Mesenchymal stem cell (in vitro differentiated cells and primary cell): Measurements from ENCODE around the gene CAMK2G.

ENCODE experiments used
- DNase-seq: peaks from one replicate; pipeline ENCODE4 v3.0.0-alpha.2; 2013
- H2AFZ ChIP-seq: one replicate; pipeline ENCODE4 v1.6.1; 2013; ENCODE audit warnings: low read depth, mild to moderate bottlenecking, control low read depth, inconsistent platforms, low read length, moderate library complexity
- H2AK5ac ChIP-seq: 2 replicates; pipeline ENCODE4 v1.6.1; 2013; ENCODE audit warnings: low read length, moderate library complexity, mild to moderate bottlenecking, inconsistent platforms; ENCODE audit not compliant: severe bottlenecking
- H2BK120ac ChIP-seq: one replicate; pipeline ENCODE4 v1.6.1; 2013; ENCODE audit warnings: low read depth, mild to moderate bottlenecking, inconsistent platforms, low read length, moderate library complexity
- H2BK12ac ChIP-seq, 2 experiments: one replicate each; pipeline ENCODE4 v1.6.1; 2013; ENCODE audit warnings: inconsistent platforms in 2 of 2, low read length in 2 of 2, mild to moderate bottlenecking in 2 of 2, moderate library complexity in 2 of 2, control low read depth in 1 of 2
- H2BK15ac ChIP-seq: one replicate; pipeline ENCODE4 v1.6.1; 2013; ENCODE audit warnings: mild to moderate bottlenecking, low read depth, inconsistent platforms; ENCODE audit not compliant: poor library complexity, severe bottlenecking
- H2BK5ac ChIP-seq: 2 replicates; pipeline ENCODE4 v1.6.1; 2013; ENCODE audit warnings: low read depth, mild to moderate bottlenecking, low read length, control low read depth, inconsistent platforms; ENCODE audit not compliant: poor library complexity, severe bottlenecking
- H3K14ac ChIP-seq, 2 experiments: one replicate each; pipeline ENCODE4 v1.6.1; 2013; ENCODE audit warnings: inconsistent platforms in 2 of 2, low read length in 2 of 2, control low read depth in 1 of 2, mild to moderate bottlenecking in 1 of 2, moderate library complexity in 1 of 2
- H3K18ac ChIP-seq, 2 experiments: one replicate each; pipeline ENCODE4 v1.6.1; 2013; ENCODE audit warnings: inconsistent platforms in 2 of 2, low read length in 2 of 2, control low read depth in 1 of 2, low read depth in 1 of 2, mild to moderate bottlenecking in 1 of 2
- H3K23ac ChIP-seq, 2 experiments: one replicate each; pipeline ENCODE4 v1.6.1; 2013; ENCODE audit warnings: inconsistent platforms in 2 of 2, low read length in 2 of 2, mild to moderate bottlenecking in 2 of 2, moderate library complexity in 2 of 2, control low read depth in 1 of 2
- H3K27ac ChIP-seq: 2 replicates; pipeline ENCODE4 v1.5.1; 2013; ENCODE audit warnings: mild to moderate bottlenecking, moderate library complexity, low read length, control low read depth, inconsistent platforms; ENCODE audit not compliant: poor library complexity, severe bottlenecking
- H3K27me3 ChIP-seq, 2 experiments: 2 replicates each; pipeline versions ENCODE4 v1.6.1 to v1.7.0; 2013; ENCODE audit warnings: low read length in 2 of 2, mild to moderate bottlenecking in 2 of 2, moderate library complexity in 2 of 2, control low read depth in 1 of 2, inconsistent platforms in 1 of 2; ENCODE audit not compliant: control insufficient read depth in 1 of 2, insufficient read depth in 1 of 2
- H3K36me3 ChIP-seq, 2 experiments: 2 replicates each; pipeline versions ENCODE4 v1.6.1 to v1.7.0; 2013; ENCODE audit warnings: low read length in 2 of 2, control low read depth in 1 of 2, inconsistent platforms in 1 of 2, low read depth in 1 of 2, mild to moderate bottlenecking in 1 of 2; ENCODE audit not compliant: insufficient read depth in 2 of 2, control insufficient read depth in 1 of 2
- H3K4ac ChIP-seq, 2 experiments: one replicate each; pipeline ENCODE4 v1.6.1; 2013; ENCODE audit warnings: inconsistent platforms in 2 of 2, low read length in 2 of 2, mild to moderate bottlenecking in 2 of 2, moderate library complexity in 2 of 2, control low read depth in 1 of 2, low read depth in 1 of 2
- H3K4me1 ChIP-seq: 2 replicates; pipeline ENCODE4 v1.6.1; 2013; ENCODE audit warnings: low read depth, low read length, control low read depth; ENCODE audit not compliant: control insufficient read depth, insufficient read depth
- H3K4me2 ChIP-seq: 2 replicates; pipeline ENCODE4 v1.6.1; 2013; ENCODE audit warnings: low read length, mild to moderate bottlenecking, inconsistent platforms; ENCODE audit not compliant: poor library complexity, severe bottlenecking
- H3K4me3 ChIP-seq, 2 experiments: 2 replicates each; pipeline versions ENCODE4 v1.5.1 to v1.7.0; 2013; ENCODE audit warnings: low read length in 2 of 2, mild to moderate bottlenecking in 2 of 2, control low read depth in 1 of 2, low read depth in 1 of 2; ENCODE audit not compliant: insufficient read depth in 1 of 2
- H3K79me1 ChIP-seq: replicated peaks from 2 replicates; pipeline ENCODE4 v1.6.1; 2013; ENCODE audit warnings: mild to moderate bottlenecking, control low read depth, low read length, inconsistent platforms; ENCODE audit not compliant: poor library complexity, severe bottlenecking
- H3K9ac ChIP-seq: 2 replicates; pipeline ENCODE4 v1.7.0; 2013; ENCODE audit warnings: mild to moderate bottlenecking, low read length, moderate library complexity
- H3K9me3 ChIP-seq: 2 replicates; pipeline ENCODE4 v1.7.0; 2013; ENCODE audit warnings: mild to moderate bottlenecking, low read length; ENCODE audit not compliant: control insufficient read depth
- H4K8ac ChIP-seq: one replicate; pipeline ENCODE4 v1.6.1; 2013; ENCODE audit warnings: inconsistent platforms, mild to moderate bottlenecking, low read length, moderate library complexity
- H4K91ac ChIP-seq: one replicate; pipeline ENCODE4 v1.6.1; 2013; ENCODE audit warnings: mild to moderate bottlenecking, low read length, inconsistent platforms
- WGBS: methylation state at CpG from one replicate; pipeline ENCODE4 v1.1.7; 2013; ENCODE audit warnings: mixed read lengths; 5-methylcytosine and 5-hydroxymethylcytosine counted together

The CAMK2G gene

GRCh38 chr10:73781879-73782748 lies 92.2 kb downstream of the CAMK2G start, which contains the start of gene CHCHD1:
Gene CHCHD1, plus strand, starts transcription at chr10:73782048. Its CDS starts 28 bp downstream, at chr10:73782076.
- under 1% methylated on average over 55 of the region's 57 CpGs for WGBS
- Histone ChIP-seq H3K4ac (peak within 1 kb of the TSS; percentile 77 to 99), H3K4me1 (peaks cover 7% of the 10 kb centered on the region), H3K14ac (peak within 1 kb of the TSS in 1 of 2 experiments; percentile 68), H2BK12ac (no peak within 1 kb of the TSS), H3K9ac (peak within 1 kb of the TSS; percentile 95), H4K8ac (peak within 1 kb of the TSS; percentile 99), H2AK5ac (no peak within 1 kb of the TSS), H3K18ac (peak within 1 kb of the TSS; percentile 93 to 99), H2AFZ (peak within 1 kb of the TSS; percentile 83), H2BK5ac (peak within 1 kb of the TSS; percentile 77), H3K27ac (peak within 1 kb of the TSS; percentile 76), H3K23ac (peak within 1 kb of the TSS in 1 of 2 experiments; percentile 75), H3K27me3 (no peaks in the 10 kb centered on the region), H2BK15ac (peak within 1 kb of the TSS; percentile 83), H4K91ac (peak within 1 kb of the TSS; percentile 91), H3K9me3 (no peaks in the 10 kb centered on the region), H3K79me1 (peaks cover 8% of the 10 kb centered on the region), H2BK120ac (no peak within 1 kb of the TSS), H3K4me2 (peak within 1 kb of the TSS; percentile 94), H3K4me3 (peak within 1 kb of the TSS; percentile 94 to 99), H3K36me3 (peaks cover 16 to 27% of the 10 kb centered on the region in 2 experiments)
- peak; percentile 90 for DNase-seq

GRCh38 chr10:73781548-73781878 lies 92.8 kb downstream of the CAMK2G start:
- H3K9me3 ChIP-seq: no peaks in the 10 kb centered on the region
- H2BK12ac ChIP-seq: no peak overlapping the region
- WGBS: 4% methylated on average over 14 of the region's 14 CpGs
- H3K23ac ChIP-seq: no peak overlapping the region
- H2AK5ac ChIP-seq: no peak overlapping the region
- no peak overlapping the region for H4K8ac ChIP-seq
- peak overlapping the region; percentile 61 for H4K91ac ChIP-seq
- peak overlapping the region; percentile 94 for H3K4me2 ChIP-seq
- H3K79me1 ChIP-seq: peaks cover 8% of the 10 kb centered on the region
- H3K9ac ChIP-seq: peak overlapping the region; percentile 95
- H3K36me3 ChIP-seq: peaks cover 19 to 31% of the 10 kb centered on the region in 2 experiments
- H2AFZ ChIP-seq: peak overlapping the region; percentile 78
- peak overlapping the region in 1 of 2 experiments; percentile 64 for H3K4ac ChIP-seq
- peak overlapping the region; percentile 33 to 86 for H3K18ac ChIP-seq
- peaks cover 6% of the 10 kb centered on the region for H3K4me1 ChIP-seq
- DNase-seq: no peak
- H2BK5ac ChIP-seq: no peak overlapping the region
- H3K27ac ChIP-seq: peak overlapping the region; percentile 71
- no peaks in the 10 kb centered on the region for H3K27me3 ChIP-seq
- peak overlapping the region; percentile 94 to 99 for H3K4me3 ChIP-seq
- H2BK120ac ChIP-seq: no peak overlapping the region
- H2BK15ac ChIP-seq: peak overlapping the region; percentile 83
- no peak overlapping the region for H3K14ac ChIP-seq

GRCh38 chr10:73780966-73781365 lies 93.4 kb downstream of the CAMK2G start:
- H3K4me1 ChIP-seq: peaks cover 6% of the 10 kb centered on the region
- no peak overlapping the region for H2AFZ ChIP-seq
- no peak overlapping the region for H2AK5ac ChIP-seq
- H3K9me3 ChIP-seq: no peaks in the 10 kb centered on the region
- no peak overlapping the region for H2BK15ac ChIP-seq
- no peak overlapping the region for H3K4ac ChIP-seq
- no peaks in the 10 kb centered on the region for H3K27me3 ChIP-seq
- H3K9ac ChIP-seq: peak overlapping the region; percentile 95
- H3K79me1 ChIP-seq: peaks cover 8% of the 10 kb centered on the region
- peak overlapping the region; percentile 41 to 99 for H3K4me3 ChIP-seq
- no peak overlapping the region for H3K27ac ChIP-seq
- WGBS: 63% methylated on average over 10 of the region's 11 CpGs
- H2BK5ac ChIP-seq: no peak overlapping the region
- DNase-seq: peak; percentile 13
- no peak overlapping the region for H3K14ac ChIP-seq
- H2BK12ac ChIP-seq: no peak overlapping the region
- no peak overlapping the region for H3K18ac ChIP-seq
- H4K91ac ChIP-seq: no peak overlapping the region
- no peak overlapping the region for H2BK120ac ChIP-seq
- peak overlapping the region; percentile 94 for H3K4me2 ChIP-seq
- no peak overlapping the region for H4K8ac ChIP-seq
- H3K23ac ChIP-seq: no peak overlapping the region
- peaks cover 22 to 36% of the 10 kb centered on the region in 2 experiments for H3K36me3 ChIP-seq

- Histone ChIP-seq H3K79me1 (peaks cover 8% of the 10 kb centered on the region), H3K4me3 (peak overlapping the region in 1 of 2 experiments; percentile 99), H3K4ac (no peak overlapping the region), H3K18ac (no peak overlapping the region), H3K27ac (no peak overlapping the region), H3K9ac (peak overlapping the region; percentile 95), H2BK12ac (no peak overlapping the region), H3K4me1 (peaks cover 6% of the 10 kb centered on the region), H3K9me3 (no peaks in the 10 kb centered on the region), H2BK120ac (no peak overlapping the region), H2BK15ac (no peak overlapping the region), H3K36me3 (peaks cover 22 to 42% of the 10 kb centered on the region in 2 experiments), H2AK5ac (no peak overlapping the region), H3K14ac (no peak overlapping the region), H4K8ac (no peak overlapping the region), H2AFZ (no peak overlapping the region), H3K4me2 (no peak overlapping the region), H2BK5ac (no peak overlapping the region), H3K23ac (no peak overlapping the region), H4K91ac (no peak overlapping the region), H3K27me3 (no peaks in the 10 kb centered on the region)
- WGBS: 95% methylated on average over 5 of the region's 5 CpGs
- DNase-seq: no peak
Observed at GRCh38 chr10:73780301-73780700, 94.1 kb downstream of the CAMK2G start.
